ENCODE results near the gene DOCK10.
A peak's percentile ranks its signal among the peaks of the same experiment; 100 is the strongest.
"Not testable (repeated sequence)": the region's sequence is repeated elsewhere in the genome, so short reads cannot be mapped to it uniquely, and the experiment has no call there.

Gene DOCK10

DNA sequence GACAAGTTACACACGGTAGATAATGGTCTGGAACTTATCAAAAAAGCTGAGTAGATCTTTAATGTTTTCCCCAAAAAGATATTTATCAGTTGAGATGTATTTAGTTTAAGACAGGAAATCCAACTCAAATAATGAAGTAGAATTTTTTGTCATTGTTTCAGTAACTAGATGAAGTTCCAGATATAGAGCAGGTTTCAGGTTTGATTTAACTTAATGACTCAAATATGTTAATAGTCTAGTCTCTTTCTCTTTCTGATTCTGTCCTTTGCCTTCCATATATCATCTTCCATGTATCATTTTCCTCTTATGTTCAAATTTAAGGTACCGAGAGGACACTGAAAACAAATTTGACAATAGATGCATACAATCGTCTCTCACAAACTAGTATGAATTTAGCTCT, 23.6 kb upstream of the DOCK10 start:
- H3K27ac Mint-ChIP-seq, result no peak overlapping the region
- H3K4me1 Mint-ChIP-seq, result peaks cover 2 to 6% of the 10 kb centered on the region in 2 donors
- peaks cover 4 to 19% of the 10 kb centered on the region in 2 donors for H3K36me3 Mint-ChIP-seq
- ATAC-seq (replicated peaks), result no peak
- DNase-seq, result no peak
- peaks cover 15 to 20% of the 10 kb centered on the region in 2 donors for H3K9me3 Mint-ChIP-seq
- peaks cover 9 to 15% of the 10 kb centered on the region in 2 donors for H3K27me3 Mint-ChIP-seq
- no peak overlapping the region for H3K4me3 Mint-ChIP-seq

GRCh38 chr2:225064928-225065327, 22.7 kb upstream of the DOCK10 start:
- no peak for ATAC-seq (replicated peaks)
- Mint-ChIP-seq H3K4me3 (no peak overlapping the region), H3K27me3 (peaks cover 7 to 9% of the 10 kb centered on the region in 2 donors), H3K9me3 (peaks cover 15 to 20% of the 10 kb centered on the region in 2 donors), H3K36me3 (peaks cover 4 to 19% of the 10 kb centered on the region in 2 donors), H3K4me1 (peaks cover 2 to 6% of the 10 kb centered on the region in 2 donors), H3K27ac (no peak overlapping the region)
- DNase-seq, result no peak

- ATAC-seq (replicated peaks) (no peak), DNase-seq (no peak)
- peaks cover 15 to 20% of the 10 kb centered on the region in 2 donors for H3K9me3 Mint-ChIP-seq
- no peak overlapping the region for H3K4me3 Mint-ChIP-seq
- H3K36me3 Mint-ChIP-seq, result peaks cover 4 to 19% of the 10 kb centered on the region in 2 donors
- no peak overlapping the region for H3K27ac Mint-ChIP-seq
- H3K27me3 Mint-ChIP-seq, result peaks cover 7 to 9% of the 10 kb centered on the region in 2 donors
- peaks cover 2 to 6% of the 10 kb centered on the region in 2 donors for H3K4me1 Mint-ChIP-seq
Measured at GRCh38 chr2:225064362-225064761, 22.1 kb upstream of the DOCK10 start.

- Mint-ChIP-seq H3K9me3 (no peaks in the 10 kb centered on the region), H3K27me3 (no peaks in the 10 kb centered on the region), H3K4me1 (peaks cover 4 to 5% of the 10 kb centered on the region in 2 donors), H3K4me3 (no peak overlapping the region), H3K27ac (no peak overlapping the region), H3K36me3 (no peaks in the 10 kb centered on the region)
- no peak for ATAC-seq (replicated peaks)
- DNase-seq, result no peak
Measured at GRCh38 chr2:225056330-225057073, 14.2 kb upstream of the DOCK10 start.

GRCh38 chr2:225055714-225056113, 13.4 kb upstream of the DOCK10 start:
- no peak for DNase-seq
- Mint-ChIP-seq H3K9me3 (no peaks in the 10 kb centered on the region), H3K27me3 (no peaks in the 10 kb centered on the region), H3K27ac (no peak overlapping the region), H3K4me3 (no peak overlapping the region), H3K4me1 (peaks cover 9 to 13% of the 10 kb centered on the region in 2 donors), H3K36me3 (no peaks in the 10 kb centered on the region)
- ATAC-seq (replicated peaks), result no peak

DNA sequence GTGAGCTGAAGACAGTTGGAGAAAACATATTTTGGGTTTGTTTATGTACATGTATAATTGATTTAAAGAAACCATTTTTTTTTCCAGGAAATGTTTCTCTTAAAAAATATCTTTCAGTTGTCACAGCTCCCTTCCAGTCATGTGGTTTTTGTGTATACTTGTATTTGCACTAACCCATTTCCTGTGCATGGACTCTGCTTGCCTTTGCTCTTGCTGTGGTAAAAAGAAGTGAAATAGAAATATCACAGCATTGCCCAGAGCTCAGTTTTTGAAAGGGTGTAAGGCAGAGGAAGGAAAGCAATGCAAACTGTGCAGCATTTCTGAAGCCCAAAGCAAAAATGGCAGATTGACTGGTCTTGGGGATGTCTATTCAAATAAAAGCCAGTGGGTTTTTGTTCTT, 10.4 kb upstream of the DOCK10 start:
- peaks cover 9 to 13% of the 10 kb centered on the region in 2 donors for H3K4me1 Mint-ChIP-seq
- H3K27ac Mint-ChIP-seq, result no peak overlapping the region
- peak; percentile 31 to 53 for ATAC-seq (replicated peaks)
- no peaks in the 10 kb centered on the region for H3K36me3 Mint-ChIP-seq
- H3K27me3 Mint-ChIP-seq, result peaks cover 0 to under 1% of the 10 kb centered on the region in 2 donors
- no peak overlapping the region for H3K4me3 Mint-ChIP-seq
- DNase-seq, result no peak
- H3K9me3 Mint-ChIP-seq, result no peaks in the 10 kb centered on the region

DNA sequence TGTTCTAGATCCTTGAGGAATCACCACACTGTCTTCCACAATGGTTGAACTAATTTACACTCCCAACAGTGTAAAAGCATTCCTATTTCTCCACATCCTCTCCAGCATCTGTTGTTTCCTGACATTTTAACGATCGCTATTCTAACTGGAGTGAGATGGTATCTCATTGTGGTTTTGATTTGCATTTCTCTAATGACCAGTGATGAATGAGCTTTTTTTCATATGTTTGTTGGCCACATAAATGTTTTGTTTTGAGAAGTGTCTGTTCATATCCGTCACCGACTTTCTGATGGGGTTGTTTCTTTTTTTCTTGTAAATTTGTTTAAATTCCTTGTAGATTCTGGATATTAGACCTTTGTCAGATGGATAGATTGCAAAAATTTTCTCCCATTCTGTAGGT, 5.2 kb upstream of the DOCK10 start:
- ATAC-seq (replicated peaks); H3K27ac Mint-ChIP-seq; H3K36me3 Mint-ChIP-seq; H3K4me3 Mint-ChIP-seq; H3K27me3 Mint-ChIP-seq; DNase-seq; H3K9me3 Mint-ChIP-seq: not testable (repeated sequence)
- peaks cover 22 to 25% of the 10 kb centered on the region in 2 donors for H3K4me1 Mint-ChIP-seq

DNA sequence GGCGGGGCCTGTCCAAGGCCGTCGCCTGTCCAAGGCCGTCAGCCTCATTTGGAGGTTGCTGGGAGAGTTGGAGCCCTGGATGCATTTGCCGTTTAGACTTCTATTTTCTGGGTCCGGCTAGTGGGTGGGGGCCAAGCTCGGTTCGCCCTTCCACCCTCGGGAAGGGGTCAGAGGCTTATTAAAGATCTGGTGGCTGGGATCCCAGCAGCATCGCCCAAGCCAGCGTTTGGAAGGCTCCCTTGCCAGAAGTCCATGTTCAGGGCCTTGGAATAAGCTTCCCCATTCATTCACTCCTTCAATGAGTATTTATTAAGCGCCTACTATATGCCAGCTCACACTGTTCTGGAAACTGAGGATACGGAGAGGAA, 516 bp upstream of the DOCK10 start:
- H3K36me3 Mint-ChIP-seq, result peaks cover 29 to 31% of the 10 kb centered on the region in 2 donors
- H3K4me3 Mint-ChIP-seq, result peak overlapping the region; percentile 85 to 91
- H3K27me3 Mint-ChIP-seq, result peaks cover 4 to 9% of the 10 kb centered on the region in 2 donors
- ATAC-seq (replicated peaks), result no peak
- no peak for DNase-seq
- H3K9me3 Mint-ChIP-seq, result no peaks in the 10 kb centered on the region
- peaks cover 38 to 52% of the 10 kb centered on the region in 2 donors for H3K4me1 Mint-ChIP-seq
- H3K27ac Mint-ChIP-seq, result peak overlapping the region; percentile 95

DNA sequence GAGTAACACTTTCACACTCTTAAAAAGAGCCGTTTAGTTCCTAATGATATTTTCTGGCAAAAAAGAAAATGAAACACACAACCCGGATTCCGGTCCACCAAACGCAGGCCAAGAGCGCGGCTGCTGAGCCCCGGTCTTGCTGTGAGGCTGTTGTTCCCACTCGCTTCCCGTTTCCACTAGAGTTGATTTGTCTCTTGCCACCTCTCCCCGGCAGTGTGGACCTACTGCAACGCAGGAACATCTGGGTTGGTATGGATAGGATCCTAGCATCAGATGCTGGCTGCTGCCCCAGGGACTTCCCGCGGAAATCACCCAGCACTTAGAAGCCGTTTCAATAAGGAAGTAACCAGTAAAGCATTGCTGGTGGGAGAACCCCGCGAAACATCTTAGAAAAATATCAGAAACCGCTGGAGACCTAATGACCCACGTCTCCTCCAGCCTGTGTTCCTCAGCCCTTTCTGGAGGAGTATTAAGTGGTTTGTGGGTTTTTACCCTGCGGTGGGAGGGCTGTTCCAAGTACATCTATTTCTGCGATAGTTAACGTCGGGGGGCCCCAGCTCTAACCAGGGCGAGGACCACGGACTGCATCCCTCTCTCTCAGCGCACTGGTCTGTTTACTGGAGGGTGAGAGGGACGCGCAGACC, 939 bp downstream of the DOCK10 start:
- DNase-seq, result peak; percentile 89
- Mint-ChIP-seq H3K9me3 (no peaks in the 10 kb centered on the region), H3K36me3 (peaks cover 41 to 44% of the 10 kb centered on the region in 2 donors), H3K27me3 (no peaks in the 10 kb centered on the region), H3K27ac (peak overlapping the region; percentile 99), H3K4me3 (peak overlapping the region; percentile 91), H3K4me1 (peaks cover 48 to 67% of the 10 kb centered on the region in 2 donors)
- ATAC-seq (replicated peaks), result peak; percentile 79 to 81

DNA sequence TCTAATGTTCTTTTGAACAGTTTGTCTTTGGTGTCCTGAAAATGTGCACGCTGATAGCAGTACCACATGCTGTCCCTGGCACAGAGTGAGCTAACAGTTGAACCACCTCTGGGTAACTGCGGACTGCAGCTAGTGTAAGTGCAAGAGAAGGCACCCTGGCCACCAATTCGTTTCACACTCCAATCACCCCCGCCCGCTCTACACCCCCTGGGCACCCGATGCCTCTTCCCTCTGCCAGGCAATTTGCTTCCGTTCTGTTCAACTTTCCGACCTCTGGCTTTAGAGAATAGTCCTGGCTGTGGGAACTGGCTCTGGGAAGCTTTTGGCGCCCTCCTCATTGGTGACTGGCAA, 1.4 kb downstream of the DOCK10 start:
- peaks cover 46 to 72% of the 10 kb centered on the region in 2 donors for H3K4me1 Mint-ChIP-seq
- H3K36me3 Mint-ChIP-seq, result peaks cover 44 to 49% of the 10 kb centered on the region in 2 donors
- peak; percentile 40 for DNase-seq

DNA sequence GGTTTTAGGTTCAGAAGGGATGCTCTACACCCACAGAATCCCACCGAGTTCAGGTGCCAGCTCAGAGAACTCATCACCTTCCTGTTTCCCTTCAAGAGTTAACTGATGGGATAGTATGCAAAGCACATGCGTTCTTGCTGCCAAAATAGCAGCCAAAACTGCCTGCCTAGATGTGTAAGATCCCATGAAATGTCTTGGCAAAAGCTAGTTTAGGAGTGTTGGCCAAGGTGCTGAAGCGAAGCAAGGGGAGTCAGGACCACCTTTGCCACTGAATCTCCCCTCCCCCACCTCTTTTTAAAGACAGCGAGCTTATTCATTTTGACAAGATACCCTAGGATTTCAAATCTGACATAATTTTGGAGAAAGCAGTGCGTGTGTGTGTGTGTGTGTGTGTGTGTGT, 2.1 kb downstream of the DOCK10 start:
- no peak for ATAC-seq (replicated peaks)

More for the DNA sequence above, 1.4 kb downstream of the DOCK10 start:
- Mint-ChIP-seq H3K27me3 (no peaks in the 10 kb centered on the region), H3K27ac (peak overlapping the region; percentile 99), H3K4me3 (peak overlapping the region; percentile 91), H3K9me3 (no peaks in the 10 kb centered on the region)
- ATAC-seq (replicated peaks), result peak; percentile 15 to 21

GRCh38 chr2:225038231-225038523, 4.1 kb downstream of the DOCK10 start:
- no peaks in the 10 kb centered on the region for H3K27me3 Mint-ChIP-seq
- DNase-seq (no peak), ATAC-seq (replicated peaks) (no peak)
- H3K27ac Mint-ChIP-seq, result peak overlapping the region; percentile 87
- peaks cover 0 to 1% of the 10 kb centered on the region in 2 donors for H3K9me3 Mint-ChIP-seq
- H3K36me3 Mint-ChIP-seq, result peaks cover 68 to 72% of the 10 kb centered on the region in 2 donors
- H3K4me3 Mint-ChIP-seq, result peak overlapping the region; percentile 77 to 91
- peaks cover 53 to 84% of the 10 kb centered on the region in 2 donors for H3K4me1 Mint-ChIP-seq

More for the DNA sequence above, 2.1 kb downstream of the DOCK10 start:
- H3K9me3 Mint-ChIP-seq, result peaks cover 0 to 1% of the 10 kb centered on the region in 2 donors
- peak overlapping the region; percentile 91 for H3K4me3 Mint-ChIP-seq
- H3K27ac Mint-ChIP-seq, result peak overlapping the region; percentile 99
- no peak for DNase-seq
- H3K36me3 Mint-ChIP-seq, result peaks cover 48 to 52% of the 10 kb centered on the region in 2 donors
- H3K4me1 Mint-ChIP-seq, result peaks cover 49 to 77% of the 10 kb centered on the region in 2 donors
- no peaks in the 10 kb centered on the region for H3K27me3 Mint-ChIP-seq

DNA sequence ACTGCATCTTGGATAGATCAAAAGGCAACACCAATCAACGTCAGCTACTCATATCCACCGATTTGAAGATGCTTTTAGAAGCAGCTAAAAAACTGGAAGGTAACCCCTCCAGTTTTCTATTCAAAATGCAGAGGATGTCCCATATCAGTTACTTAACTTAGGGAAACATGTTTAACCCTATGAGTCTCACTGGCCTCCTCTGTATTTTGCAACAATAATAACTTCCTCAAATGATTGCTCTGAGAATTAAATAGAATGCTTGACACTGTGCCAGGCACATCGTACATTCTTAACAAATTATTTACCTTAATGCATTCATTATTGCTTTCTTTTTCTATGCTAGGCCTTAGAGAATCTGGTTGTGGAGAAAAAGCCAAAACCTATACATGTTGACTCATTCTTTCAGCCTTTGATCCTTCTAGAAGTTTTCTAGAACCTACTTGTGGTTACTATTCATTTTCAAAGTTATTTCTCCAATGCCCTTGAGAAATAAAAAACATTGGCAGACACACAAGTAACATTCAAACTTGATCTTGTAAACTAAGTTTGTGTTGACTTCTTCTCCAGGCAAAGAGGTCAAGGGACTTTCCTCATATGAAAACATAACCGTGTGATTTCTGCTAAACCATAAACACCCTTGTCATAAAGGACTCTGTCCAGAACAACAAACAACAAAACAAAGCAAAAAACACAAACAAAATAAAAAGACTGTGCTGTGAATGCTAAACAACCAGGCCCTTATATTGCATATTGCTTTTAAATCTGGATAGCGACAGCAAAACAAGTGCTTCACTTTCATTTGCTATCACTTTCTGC, 4.6 kb downstream of the DOCK10 start:
- DNase-seq (no peak), ATAC-seq (replicated peaks) (no peak)
- Mint-ChIP-seq H3K4me3 (peak overlapping the region; percentile 77 to 91), H3K36me3 (peaks cover 69 to 73% of the 10 kb centered on the region in 2 donors), H3K27ac (peak overlapping the region; percentile 87), H3K27me3 (no peaks in the 10 kb centered on the region), H3K4me1 (peaks cover 48 to 80% of the 10 kb centered on the region in 2 donors), H3K9me3 (peaks cover 0 to 1% of the 10 kb centered on the region in 2 donors)

DNA sequence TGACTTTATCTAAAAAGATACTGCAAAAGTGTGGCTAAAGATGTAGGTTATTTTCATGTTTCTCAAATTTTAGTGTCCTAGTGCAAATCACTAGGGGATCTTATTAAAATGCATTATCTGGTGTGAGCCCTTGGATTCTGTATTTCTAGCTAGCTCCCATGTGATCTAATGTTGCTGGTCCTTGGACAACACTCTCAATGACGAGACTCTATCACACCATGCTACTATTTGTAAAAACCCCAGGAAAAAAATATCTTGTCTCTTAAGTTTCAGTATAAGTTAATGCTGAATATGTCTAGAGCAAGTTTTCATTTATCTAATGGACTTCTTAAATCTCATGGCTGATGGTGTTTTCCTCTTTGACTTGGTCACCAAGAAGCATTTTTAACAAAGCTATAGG, 5.8 kb downstream of the DOCK10 start:
- Mint-ChIP-seq H3K4me1 (peaks cover 55 to 89% of the 10 kb centered on the region in 2 donors), H3K36me3 (peaks cover 69 to 79% of the 10 kb centered on the region in 2 donors), H3K4me3 (peak overlapping the region; percentile 29 to 55), H3K27me3 (no peaks in the 10 kb centered on the region), H3K9me3 (peaks cover 0 to 1% of the 10 kb centered on the region in 2 donors), H3K27ac (peak overlapping the region; percentile 42)
- DNase-seq (no peak), ATAC-seq (replicated peaks) (no peak)

Measured in stimulated activated naive B cell treated with anti-CD40 and anti-IgM and Interleukin-4, amounts not matched to agents 10 μg/mL and 1 μg/mL and 100 μg/mL, for 72 hours (primary cell).